CD14-positive monocyte (primary cell): ENCODE measurements around the gene TNNI2. TPM values are rescaled to one million over a fixed set of nuclear protein-coding genes. Genes with fewer than 3 reads are reported as not detected.

Experiments used
- DNase-seq, 3 donors: peaks; one replicate each; pipeline ENCODE4 v3.0.0-alpha.2; 2011 to 2022
- H2AFZ ChIP-seq: 2 replicates; pipeline ENCODE4 v1.6.0; 2012; ENCODE audit warnings: mild to moderate bottlenecking, low read depth, low read length, inconsistent platforms; ENCODE audit not compliant: insufficient read depth, poor library complexity, severe bottlenecking
- H3K27ac ChIP-seq, 2 donors: 1 replicate in 1 of 2; 2 replicates in 1 of 2; pipeline ENCODE4 v1.5.1; 2012 to 2013; ENCODE audit warnings: low read length in 2 of 2, control low read depth in 1 of 2, inconsistent platforms in 1 of 2, low read depth in 1 of 2, mild to moderate bottlenecking in 1 of 2
- H3K27me3 ChIP-seq, 2 donors: one replicate each; pipeline versions ENCODE4 v1.6.0 to v1.6.1; 2011 to 2013; ENCODE audit warnings: low read length in 2 of 2; ENCODE audit not compliant: control insufficient read depth in 2 of 2, insufficient read depth in 2 of 2
- H3K36me3 ChIP-seq, 2 donors: replicated peaks in 1 of 2; 1 replicate in 1 of 2; 2 replicates in 1 of 2; pipeline versions ENCODE4 v1.5.1 to v1.6.1; 2012 to 2013; ENCODE audit warnings: low read length in 2 of 2, control low read depth in 1 of 2, inconsistent platforms in 1 of 2, mild to moderate bottlenecking in 1 of 2; ENCODE audit not compliant: insufficient read depth in 2 of 2, control insufficient read depth in 1 of 2
- H3K4me1 ChIP-seq, 2 donors: 1 replicate in 1 of 2; 2 replicates in 1 of 2; pipeline versions ENCODE4 v1.5.1 to v1.6.1; 2012 to 2013; ENCODE audit warnings: low read length in 2 of 2, control low read depth in 1 of 2, inconsistent platforms in 1 of 2, mild to moderate bottlenecking in 1 of 2, moderate library complexity in 1 of 2; ENCODE audit not compliant: insufficient read depth in 2 of 2, control insufficient read depth in 1 of 2
- H3K4me2 ChIP-seq: replicated peaks from 2 replicates; pipeline ENCODE3; 2012; ENCODE audit warnings: low read length, moderate library complexity, mild to moderate bottlenecking; ENCODE audit not compliant: poor library complexity, severe bottlenecking; ENCODE audit errors: extremely low read depth
- H3K4me3 ChIP-seq, 3 experiments: fragments of 200-600 bp in 1 of 3; sonication (generic) in 1 of 3; replicated peaks in 1 of 3; 1 replicate in 2 of 3; 2 replicates in 1 of 3; pipeline ENCODE4 v1.5.1; 2011 to 2013; ENCODE audit warnings: low read length in 3 of 3, mild to moderate bottlenecking in 3 of 3, control low read depth in 2 of 3, low read depth in 2 of 3, inconsistent platforms in 1 of 3, moderate library complexity in 1 of 3
- H3K79me2 ChIP-seq: 2 replicates; pipeline ENCODE4 v1.6.0; 2012; ENCODE audit warnings: mild to moderate bottlenecking, control low read depth, inconsistent platforms, low read length, moderate library complexity; ENCODE audit not compliant: insufficient read depth
- H3K9ac ChIP-seq: 2 replicates; pipeline ENCODE4 v1.6.0; 2017; ENCODE audit warnings: low read length, mild to moderate bottlenecking; ENCODE audit not compliant: insufficient read depth, poor library complexity, severe bottlenecking
- H3K9me3 ChIP-seq, 2 donors: replicated peaks in 1 of 2; 1 replicate in 1 of 2; 2 replicates in 1 of 2; pipeline versions ENCODE4 v1.5.1 to v1.6.1; 2012 to 2013; ENCODE audit warnings: low read length in 2 of 2, control low read depth in 1 of 2; ENCODE audit not compliant: control insufficient read depth in 1 of 2, insufficient read depth in 1 of 2
- H4K20me1 ChIP-seq: 2 replicates; pipeline ENCODE4 v1.6.0; 2012; ENCODE audit warnings: mild to moderate bottlenecking, low read length, control low read depth, moderate library complexity; ENCODE audit not compliant: insufficient read depth
- H3K27ac Mint-ChIP-seq, 7 donors: one replicate each; pipeline ENCODE4 v1.8.0; 2020; ENCODE audit warnings: mild to moderate bottlenecking in 7 of 7, mixed read lengths in 7 of 7, moderate library complexity in 6 of 7, inconsistent platforms in 2 of 7
- H3K27me3 Mint-ChIP-seq, 3 donors: one replicate each; pipeline ENCODE4 v1.8.0; 2021 to 2022; ENCODE audit warnings: low read depth in 3 of 3, mild to moderate bottlenecking in 3 of 3, mixed read lengths in 3 of 3, moderate library complexity in 3 of 3, inconsistent platforms in 1 of 3
- H3K36me3 Mint-ChIP-seq, 2 donors: one replicate each; pipeline ENCODE4 v1.8.0; 2020; ENCODE audit warnings: mixed read lengths in 2 of 2, inconsistent platforms in 1 of 2, mild to moderate bottlenecking in 1 of 2
- H3K4me1 Mint-ChIP-seq: one replicate; pipeline ENCODE4 v1.8.0; 2020; ENCODE audit warnings: mild to moderate bottlenecking, mixed read lengths
- H3K4me3 Mint-ChIP-seq, 2 donors: one replicate each; pipeline ENCODE4 v1.8.0; 2020; ENCODE audit warnings: mild to moderate bottlenecking in 2 of 2, mixed read lengths in 2 of 2, moderate library complexity in 1 of 2
- H3K9me3 Mint-ChIP-seq, 7 donors: one replicate each; pipeline ENCODE4 v1.8.0; 2020 to 2022; ENCODE audit warnings: mixed read lengths in 7 of 7, mild to moderate bottlenecking in 6 of 7, moderate library complexity in 6 of 7, inconsistent platforms in 2 of 7
- WGBS: methylation state at CpG from one replicate; pipeline ENCODE4 v1.1.5; 2013; ENCODE audit warnings: missing lambda C conversion rate; ENCODE audit not compliant: insufficient coverage; 5-methylcytosine and 5-hydroxymethylcytosine counted together
- intact Hi-C, 2 donors: fragments of 100-400 bp; cut with micrococcal nuclease; formaldehyde crosslinking; loops; one replicate each; pipeline versions ENCODE4 v1.15.0 to v1.15.1; 2023
- polyA plus RNA-seq, 3 donors: library from polyadenylated mRNA; depleted of rRNA in 1 of 3; unstranded in 2 of 3; stranded (reverse) in 1 of 3; fragments of 300-500 nt in 2 of 3; fragments of >200 nt in 1 of 3; fragmentation: Illumina TruSeq in 2 of 3; gene quantifications; 1 replicate in 2 of 3; 2 replicates in 1 of 3; pipeline ENCODE4 v1.2.3, GENCODE V29; 2012 to 2021
- TF ChIP-seq, protein P1 (sequence below): fragments of 200-600 bp; IDR thresholded peaks from one replicate; pipeline ENCODE4 v1.8.0; 2022; ENCODE audit warnings: antibody characterized with exemption, mild to moderate bottlenecking

TNNI2 gene
- polyA plus RNA-seq, 3 donors, result 11.4 to 45.8 (median 11.7) TPM

GRCh38 chr11:1825785-1826451 lies 12.9 kb upstream of the TNNI2 start:
- H3K4me3 Mint-ChIP-seq, result peak overlapping the region in 1 of 2 donors; percentile 26
- H3K27me3 ChIP-seq, result peaks cover 0 to 58% of the 10 kb centered on the region in 2 donors

DNA sequence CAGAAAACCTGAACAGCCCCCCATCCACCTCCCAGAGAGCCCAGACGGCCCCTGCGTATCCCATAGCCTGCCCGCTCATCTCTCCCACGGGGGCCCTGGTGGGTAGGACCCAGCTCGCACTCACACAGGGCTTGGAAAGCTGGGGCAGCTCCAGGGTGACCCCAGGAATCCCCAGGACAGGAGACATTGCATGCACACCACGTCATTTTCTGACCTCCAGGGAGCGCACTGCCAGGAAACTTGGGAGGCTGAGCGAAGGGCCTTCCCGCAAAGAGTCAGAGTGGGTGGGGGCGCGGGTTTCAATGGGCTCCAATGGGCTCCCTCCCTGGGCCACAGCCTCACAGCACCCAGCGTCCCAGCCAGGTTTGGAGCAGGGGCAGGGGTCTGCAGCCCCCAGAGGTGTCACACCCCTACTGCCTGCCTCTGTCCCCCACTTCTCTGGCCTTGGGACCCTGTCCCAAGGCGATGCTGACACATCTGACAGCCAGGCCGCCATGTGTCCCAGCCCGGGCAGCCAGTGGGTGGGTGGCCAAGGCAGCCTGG lies 12.2 kb upstream of the TNNI2 start:
- no peaks in the 10 kb centered on the region for H3K36me3 Mint-ChIP-seq
- peaks cover 52 to 82% (median 54%) of the 10 kb centered on the region in 3 donors for H3K27me3 Mint-ChIP-seq
- Histone ChIP-seq H4K20me1 (no peaks in the 10 kb centered on the region), H3K4me1 (peaks cover 0 to 3% of the 10 kb centered on the region in 2 donors), H3K4me3 (no peak overlapping the region), H3K27me3 (peaks cover 0 to 56% of the 10 kb centered on the region in 2 donors), H3K4me2 (no peak overlapping the region), H2AFZ (no peak overlapping the region), H3K36me3 (no peaks in the 10 kb centered on the region), H3K27ac (no peak overlapping the region), H3K79me2 (no peaks in the 10 kb centered on the region), H3K9me3 (no peaks in the 10 kb centered on the region), H3K9ac (no peak overlapping the region)
- WGBS, result 85% methylated on average over 14 of the region's 15 CpGs
- H3K4me3 Mint-ChIP-seq, result peak overlapping the region in 1 of 2 donors; percentile 26
- peaks cover 0 to 4% (median 3%) of the 10 kb centered on the region in 7 donors for H3K9me3 Mint-ChIP-seq
- no peaks in the 10 kb centered on the region for H3K4me1 Mint-ChIP-seq
- TF ChIP-seq, protein P1, sequence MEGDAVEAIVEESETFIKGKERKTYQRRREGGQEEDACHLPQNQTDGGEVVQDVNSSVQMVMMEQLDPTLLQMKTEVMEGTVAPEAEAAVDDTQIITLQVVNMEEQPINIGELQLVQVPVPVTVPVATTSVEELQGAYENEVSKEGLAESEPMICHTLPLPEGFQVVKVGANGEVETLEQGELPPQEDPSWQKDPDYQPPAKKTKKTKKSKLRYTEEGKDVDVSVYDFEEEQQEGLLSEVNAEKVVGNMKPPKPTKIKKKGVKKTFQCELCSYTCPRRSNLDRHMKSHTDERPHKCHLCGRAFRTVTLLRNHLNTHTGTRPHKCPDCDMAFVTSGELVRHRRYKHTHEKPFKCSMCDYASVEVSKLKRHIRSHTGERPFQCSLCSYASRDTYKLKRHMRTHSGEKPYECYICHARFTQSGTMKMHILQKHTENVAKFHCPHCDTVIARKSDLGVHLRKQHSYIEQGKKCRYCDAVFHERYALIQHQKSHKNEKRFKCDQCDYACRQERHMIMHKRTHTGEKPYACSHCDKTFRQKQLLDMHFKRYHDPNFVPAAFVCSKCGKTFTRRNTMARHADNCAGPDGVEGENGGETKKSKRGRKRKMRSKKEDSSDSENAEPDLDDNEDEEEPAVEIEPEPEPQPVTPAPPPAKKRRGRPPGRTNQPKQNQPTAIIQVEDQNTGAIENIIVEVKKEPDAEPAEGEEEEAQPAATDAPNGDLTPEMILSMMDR, result no peak
- peak in 1 of 3 donors; percentile 2 for DNase-seq
- no peak overlapping the region for H3K27ac Mint-ChIP-seq
- intact Hi-C loops, result loop anchor here in 1 of 2 donors (5.0 kb wide), 1 partner anchor 34 kb away; no protein-coding TSS in a partner anchor

More at GRCh38 chr11:1825785-1826451, 12.9 kb upstream of the TNNI2 start:
- no peaks in the 10 kb centered on the region for H4K20me1 ChIP-seq
- H3K79me2 ChIP-seq, result no peaks in the 10 kb centered on the region
- no peak for DNase-seq
- Mint-ChIP-seq H3K4me1 (no peaks in the 10 kb centered on the region), H3K36me3 (no peaks in the 10 kb centered on the region), H3K9me3 (peaks cover 0 to 11% (median 7%) of the 10 kb centered on the region in 7 donors), H3K27ac (no peak overlapping the region), H3K27me3 (peaks cover 54 to 82% (median 56%) of the 10 kb centered on the region in 3 donors)
- WGBS, result 96% methylated on average over 29 of the region's 33 CpGs
- TF ChIP-seq, protein P1, result no peak
- intact Hi-C loops, result loop anchor here in 1 of 2 donors (5.0 kb wide), 1 partner anchor 34 kb away; no protein-coding TSS in a partner anchor
- H3K4me2 ChIP-seq, result no peak overlapping the region
- H2AFZ ChIP-seq, result no peak overlapping the region
- peaks cover 0 to 3% of the 10 kb centered on the region in 2 donors for H3K4me1 ChIP-seq
- H3K36me3 ChIP-seq, result no peaks in the 10 kb centered on the region
- H3K4me3 ChIP-seq, result no peak overlapping the region
- no peak overlapping the region for H3K9ac ChIP-seq
- H3K9me3 ChIP-seq, result no peaks in the 10 kb centered on the region
- no peak overlapping the region for H3K27ac ChIP-seq
